Effector CD4-positive, alpha-beta T cell (primary cell): ENCODE measurements around the gene MAPK4. TPM values are rescaled to one million over a fixed set of nuclear protein-coding genes. Genes with fewer than 3 reads are reported as not detected.
"Not testable (repeated sequence)": the region's sequence is repeated elsewhere in the genome, so short reads cannot be mapped to it uniquely, and the experiment has no call there.

Experiments
- DNase-seq: peaks from one replicate; pipeline ENCODE4 v3.0.0-alpha.2; 2020
- total RNA-seq: gene quantifications from one replicate; lab custom pipeline; 2026; lab: John Stamatoyannopoulos, UW

The MAPK4 gene
- not detected for total RNA-seq

- no peak for DNase-seq
These were observed at the start of gene MAPK4 for GRCh38 chr18:50559752-50560680. Gene MAPK4 (plus strand): TSS chr18:50560087. CDS start chr18:50663959, 103,872 bp downstream.

- DNase-seq: not testable (repeated sequence)
These were observed 42.6 kb upstream of the MAPK4 start for GRCh38 chr18:50517277-50517676.

- DNase-seq: no peak
These were observed 40.9 kb upstream of the MAPK4 start for GRCh38 chr18:50518787-50519546.

- DNase-seq: no peak
These were observed 36.7 kb upstream of the MAPK4 start for GRCh38 chr18:50523165-50523564.

GRCh38 chr18:50527636-50528307 lies 32.1 kb upstream of the MAPK4 start:
- DNase-seq: no peak

GRCh38 chr18:50528806-50529205 lies 31.1 kb upstream of the MAPK4 start:
- DNase-seq: no peak

GRCh38 chr18:50533822-50534221 lies 26.1 kb upstream of the MAPK4 start:
- not testable (repeated sequence) for DNase-seq

GRCh38 chr18:50544476-50544875 lies 15.4 kb upstream of the MAPK4 start:
- DNase-seq: not testable (repeated sequence)

- no peak for DNase-seq
These were observed 14.0 kb upstream of the MAPK4 start for GRCh38 chr18:50545936-50546335.

- DNase-seq: no peak
These were observed 11.7 kb upstream of the MAPK4 start for GRCh38 chr18:50548160-50548559.

GRCh38 chr18:50551651-50552050 lies 8.2 kb upstream of the MAPK4 start:
- not testable (repeated sequence) for DNase-seq

- no peak for DNase-seq
These were observed 1.7 kb upstream of the MAPK4 start for GRCh38 chr18:50558157-50558556.

- DNase-seq: no peak
These were observed 737 bp upstream of the MAPK4 start for GRCh38 chr18:50558948-50559751.

GRCh38 chr18:50560681-50561629 lies 1.1 kb downstream of the MAPK4 start:
- DNase-seq: no peak

- not testable (repeated sequence) for DNase-seq
These were observed 2.4 kb downstream of the MAPK4 start for GRCh38 chr18:50562258-50562657.

- no peak for DNase-seq
These were observed 2.8 kb downstream of the MAPK4 start for GRCh38 chr18:50562686-50563085.

- DNase-seq: no peak
These were observed 3.5 kb downstream of the MAPK4 start for GRCh38 chr18:50563376-50563775.

GRCh38 chr18:50569930-50570329 lies 10.0 kb downstream of the MAPK4 start:
- DNase-seq: no peak

GRCh38 chr18:50571606-50572005 lies 11.7 kb downstream of the MAPK4 start:
- no peak for DNase-seq

GRCh38 chr18:50573196-50573595 lies 13.3 kb downstream of the MAPK4 start:
- DNase-seq: not testable (repeated sequence)

GRCh38 chr18:50573679-50574078 lies 13.8 kb downstream of the MAPK4 start:
- no peak for DNase-seq
